Measurements from ENCODE around the gene TRAK2.

Gene TRAK2

DNA sequence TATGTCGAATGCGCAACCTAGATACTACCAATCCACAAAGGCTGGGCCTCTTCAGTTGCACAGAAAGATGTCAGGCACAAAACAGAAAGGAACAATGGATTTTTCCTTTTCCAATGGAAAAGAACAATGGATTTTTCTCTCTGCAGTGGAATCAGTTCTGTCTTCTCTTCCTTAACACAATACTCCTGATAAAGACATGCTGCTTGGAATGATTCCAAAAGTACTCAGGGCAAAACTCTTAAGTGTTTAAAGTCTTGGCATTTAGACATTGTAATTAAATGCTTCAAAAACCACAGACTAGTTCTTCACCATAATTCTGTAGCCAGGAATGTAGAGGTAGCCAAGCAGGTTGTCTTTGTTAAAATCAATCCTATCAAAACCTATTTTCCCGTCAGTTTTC, 47.4 kb downstream of the TRAK2 start:
- no peak overlapping the region for H3K4me3 ChIP-seq
- DNase-seq (ENCODE audit: low spot score) = no peak
- H3K27ac ChIP-seq = no peak overlapping the region
- TF ChIP-seq, protein P1, sequence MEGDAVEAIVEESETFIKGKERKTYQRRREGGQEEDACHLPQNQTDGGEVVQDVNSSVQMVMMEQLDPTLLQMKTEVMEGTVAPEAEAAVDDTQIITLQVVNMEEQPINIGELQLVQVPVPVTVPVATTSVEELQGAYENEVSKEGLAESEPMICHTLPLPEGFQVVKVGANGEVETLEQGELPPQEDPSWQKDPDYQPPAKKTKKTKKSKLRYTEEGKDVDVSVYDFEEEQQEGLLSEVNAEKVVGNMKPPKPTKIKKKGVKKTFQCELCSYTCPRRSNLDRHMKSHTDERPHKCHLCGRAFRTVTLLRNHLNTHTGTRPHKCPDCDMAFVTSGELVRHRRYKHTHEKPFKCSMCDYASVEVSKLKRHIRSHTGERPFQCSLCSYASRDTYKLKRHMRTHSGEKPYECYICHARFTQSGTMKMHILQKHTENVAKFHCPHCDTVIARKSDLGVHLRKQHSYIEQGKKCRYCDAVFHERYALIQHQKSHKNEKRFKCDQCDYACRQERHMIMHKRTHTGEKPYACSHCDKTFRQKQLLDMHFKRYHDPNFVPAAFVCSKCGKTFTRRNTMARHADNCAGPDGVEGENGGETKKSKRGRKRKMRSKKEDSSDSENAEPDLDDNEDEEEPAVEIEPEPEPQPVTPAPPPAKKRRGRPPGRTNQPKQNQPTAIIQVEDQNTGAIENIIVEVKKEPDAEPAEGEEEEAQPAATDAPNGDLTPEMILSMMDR (IDR thresholded peaks at IDR 0.05) = no peak

- H3K4me3 ChIP-seq = no peak overlapping the region
- no peak for DNase-seq (ENCODE audit: low spot score)
- TF ChIP-seq, protein P1 (IDR thresholded peaks at IDR 0.05) = no peak
- no peak overlapping the region for H3K27ac ChIP-seq
Observed at GRCh38 chr2:201402651-201403562, 48.4 kb downstream of the TRAK2 start.

DNA sequence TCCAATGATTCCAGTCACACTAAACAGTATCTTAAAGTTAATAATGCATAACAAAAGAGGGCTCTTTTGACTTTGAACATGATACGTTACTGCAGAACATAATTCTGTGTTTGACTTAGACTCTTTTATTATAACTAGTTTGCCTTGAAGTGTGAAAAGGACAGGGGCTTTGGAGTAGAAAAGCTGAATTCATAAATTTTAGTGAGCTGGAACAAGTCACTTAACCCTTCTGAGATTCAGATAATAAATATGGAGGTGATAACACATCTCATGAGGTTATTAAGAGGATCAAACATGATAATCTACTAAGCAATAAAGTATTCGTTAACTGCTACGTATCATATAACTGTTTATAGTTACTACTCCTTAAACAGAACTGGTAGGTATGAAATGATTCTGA, 49.4 kb downstream of the TRAK2 start:
- TF ChIP-seq, protein P1 (IDR thresholded peaks at IDR 0.05) = no peak
- no peak for DNase-seq (ENCODE audit: low spot score)
- H3K27ac ChIP-seq = no peak overlapping the region
- no peak overlapping the region for H3K4me3 ChIP-seq

DNA sequence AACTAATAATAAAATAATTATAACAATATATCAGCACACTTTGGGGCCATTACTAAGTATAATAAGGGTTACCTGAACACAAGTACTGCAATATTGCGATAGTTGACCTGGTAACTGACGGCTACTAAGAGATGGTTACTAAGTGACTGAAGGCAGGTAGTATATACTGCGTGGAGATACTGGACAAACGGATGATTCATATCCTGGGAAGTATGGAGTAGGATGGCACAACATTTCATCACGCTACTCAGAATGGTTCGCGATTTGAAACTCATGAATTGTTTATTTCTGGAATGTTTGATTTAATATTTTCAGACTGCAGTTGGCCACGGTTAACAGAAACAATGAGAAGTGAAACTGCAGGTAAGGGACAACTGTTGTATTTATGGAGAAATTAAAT, 54.7 kb downstream of the TRAK2 start:
- no peak for DNase-seq (ENCODE audit: low spot score)

GRCh38 chr2:201383136-201383535, 68.1 kb downstream of the TRAK2 start:
- DNase-seq (ENCODE audit: low spot score) = no peak

More for the DNA sequence above, 54.7 kb downstream of the TRAK2 start:
- Histone ChIP-seq H3K27ac (no peak overlapping the region), H3K4me3 (no peak overlapping the region)
- TF ChIP-seq, protein P1 (IDR thresholded peaks at IDR 0.05) = no peak

GRCh38 chr2:201378496-201379397, 72.5 kb downstream of the TRAK2 start:
- Histone ChIP-seq H3K27ac (no peak overlapping the region), H3K4me3 (no peak overlapping the region)
- no peak for DNase-seq (ENCODE audit: low spot score)
- TF ChIP-seq, protein P1 (IDR thresholded peaks at IDR 0.05) = no peak

More at GRCh38 chr2:201383136-201383535, 68.1 kb downstream of the TRAK2 start:
- Histone ChIP-seq H3K4me3 (no peak overlapping the region), H3K27ac (no peak overlapping the region)
- TF ChIP-seq, protein P1 (IDR thresholded peaks at IDR 0.05) = no peak

Data from coronary artery (tissue), 2 donors.